GM18858 (cell line): Measurements from ENCODE around the gene THSD8.

Source experiments
- ATAC-seq: cut with Tn5 transposase; IDR thresholded peaks from one replicate; pipeline ENCODE4 v1.9.1; 2021; ENCODE audit not compliant: unreplicated experiment

THSD8 gene

DNA sequence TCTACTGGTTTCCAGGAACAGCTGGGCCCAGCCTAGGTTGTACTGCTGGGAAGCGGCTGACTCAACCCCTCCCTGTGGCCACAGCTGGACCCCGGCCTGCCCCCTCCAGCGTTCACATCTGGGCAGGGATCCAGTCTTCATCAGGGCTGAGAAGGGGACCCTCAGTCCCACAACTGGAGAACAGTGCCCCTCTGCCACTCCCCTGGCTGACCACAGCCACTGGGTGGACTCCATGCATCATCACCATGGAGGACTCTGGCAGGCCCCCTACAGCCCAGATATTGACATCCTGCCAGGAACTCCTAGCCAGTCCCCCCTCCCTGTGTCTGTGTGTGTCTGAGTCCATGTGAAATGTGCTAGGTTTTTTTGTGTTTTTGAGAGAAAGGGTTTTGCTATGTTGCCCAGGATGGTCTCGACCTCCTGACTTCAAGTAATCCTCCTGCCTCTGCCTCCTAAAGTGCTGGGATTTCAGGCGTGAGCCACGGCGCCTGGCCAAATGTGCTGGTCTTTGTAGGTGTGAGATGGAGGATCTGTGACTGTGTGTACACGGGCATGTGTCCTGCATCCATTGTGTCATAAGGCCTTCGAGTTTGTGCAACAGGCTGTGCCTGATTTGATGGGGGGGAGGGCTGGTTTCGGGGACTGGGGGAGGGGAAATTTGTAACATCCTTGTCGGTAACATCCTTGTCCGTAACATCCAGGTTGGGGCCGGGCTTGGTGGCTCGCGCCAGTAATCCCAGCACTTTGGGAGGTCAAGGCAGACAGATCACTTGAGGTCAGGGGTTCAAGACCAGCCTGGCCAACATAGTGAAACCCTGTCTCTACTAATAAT is 22.5 kb upstream of the THSD8 start:
- no peak for ATAC-seq

GRCh38 chr19:12782174-12782423 is 19.8 kb upstream of the THSD8 start:
- no peak for ATAC-seq

DNA sequence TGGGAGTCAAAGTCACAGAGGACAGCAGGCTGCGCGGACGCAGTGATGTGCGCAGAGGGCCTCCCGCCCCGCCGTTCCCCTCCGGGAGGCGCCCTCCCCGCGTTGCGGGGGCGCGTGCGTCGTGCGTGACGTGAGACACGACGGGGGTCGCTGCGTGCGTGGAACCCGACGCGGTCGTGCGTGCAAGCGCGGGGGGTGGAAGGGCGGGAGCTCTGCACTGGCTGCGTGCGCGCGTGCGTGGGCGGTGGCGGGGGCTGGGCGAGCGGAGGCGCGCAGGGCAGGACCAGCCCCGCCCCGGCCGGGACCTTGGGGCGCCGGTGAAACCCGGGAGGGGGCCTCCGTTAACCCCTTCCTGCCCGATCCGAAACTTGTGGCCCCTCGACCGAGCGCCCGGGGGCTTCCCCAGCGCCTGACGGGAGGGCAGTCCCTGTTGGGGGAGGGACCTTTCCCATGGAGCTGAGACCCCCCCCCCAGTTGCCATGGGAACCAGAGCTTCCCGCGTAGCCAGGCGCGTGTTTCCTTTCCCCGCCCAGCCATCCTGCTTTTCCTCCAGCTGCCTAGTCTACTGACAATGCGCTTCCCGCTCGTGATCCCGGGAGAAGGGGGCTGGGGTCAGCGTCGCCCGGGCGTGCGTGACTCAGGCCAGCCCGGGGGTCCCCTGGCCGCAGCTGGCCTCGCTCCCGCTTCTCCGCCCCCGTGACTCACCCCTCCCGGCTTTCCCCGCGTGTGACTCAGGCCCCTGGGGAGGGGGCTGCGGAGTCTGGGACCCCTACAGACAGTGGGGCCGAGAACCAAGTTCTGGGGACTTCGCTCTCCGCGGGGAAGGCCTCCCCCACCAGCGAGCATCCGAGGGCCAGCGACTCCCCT is 19.2 kb upstream of the THSD8 start:
- ATAC-seq, result no peak

- no peak for ATAC-seq
Measured at GRCh38 chr19:12783291-12783848, 18.5 kb upstream of the THSD8 start.

GRCh38 chr19:12783849-12784393 is 17.9 kb upstream of the THSD8 start:
- ATAC-seq, result no peak

GRCh38 chr19:12784394-12784870 is 17.4 kb upstream of the THSD8 start:
- no peak for ATAC-seq

- ATAC-seq, result no peak
Measured at GRCh38 chr19:12784871-12785430, 16.9 kb upstream of the THSD8 start.

GRCh38 chr19:12785431-12786031 is 16.3 kb upstream of the THSD8 start:
- ATAC-seq, result no peak

- no peak for ATAC-seq
Measured at GRCh38 chr19:12786141-12786870, 15.6 kb upstream of the THSD8 start.

DNA sequence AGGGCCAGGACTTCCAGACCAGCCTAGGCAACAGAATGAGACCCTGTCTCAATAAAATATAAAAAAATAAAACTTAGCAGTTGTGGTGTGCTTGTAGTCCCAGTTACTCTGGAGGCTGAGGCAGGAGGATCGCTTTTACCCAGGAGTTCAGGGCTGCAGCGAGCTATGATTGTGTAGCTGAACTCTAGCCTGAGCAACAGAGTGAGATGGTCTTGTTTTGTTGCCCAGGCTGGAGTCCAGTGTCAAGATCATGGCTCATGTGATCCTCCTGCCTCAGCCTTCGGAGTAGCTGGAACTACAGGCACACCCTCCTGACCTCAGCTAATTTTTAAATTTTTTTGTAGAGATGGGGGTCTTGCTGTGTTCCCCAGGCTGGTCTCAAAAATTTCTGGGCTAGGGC is 14.9 kb upstream of the THSD8 start:
- ATAC-seq, result no peak

GRCh38 chr19:12787458-12787857 is 14.4 kb upstream of the THSD8 start:
- ATAC-seq, result no peak

DNA sequence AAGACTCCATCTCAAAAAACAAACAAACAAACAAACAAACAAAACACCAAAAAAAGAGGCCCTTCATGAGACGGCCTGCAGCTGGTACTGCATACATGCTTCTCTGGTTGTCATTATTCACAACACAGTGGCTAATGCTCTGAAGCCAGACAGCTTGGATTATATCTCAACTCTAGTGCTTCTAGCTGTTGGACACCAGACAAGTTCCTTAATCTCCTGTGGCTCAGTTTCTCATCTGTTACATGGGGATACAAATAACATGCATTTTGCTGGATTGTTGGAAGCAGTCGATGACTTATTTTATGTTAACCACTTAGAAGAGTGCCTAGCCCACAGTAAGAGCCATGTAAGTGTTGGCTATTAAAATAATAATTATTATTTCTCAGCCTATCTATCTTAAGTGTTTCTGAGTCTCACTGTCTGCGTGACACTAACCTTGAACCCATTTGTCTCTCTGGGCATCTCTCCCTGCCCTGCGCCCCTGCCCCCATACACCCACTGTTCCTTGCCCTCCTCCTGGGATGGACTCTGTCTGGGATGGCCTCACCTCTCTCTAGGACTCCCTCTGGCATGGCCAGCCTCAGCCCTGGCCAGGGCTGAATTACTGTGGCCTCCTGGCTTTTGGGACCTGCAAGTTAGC is 13.7 kb upstream of the THSD8 start:
- no peak for ATAC-seq

GRCh38 chr19:12788682-12789097 is 13.2 kb upstream of the THSD8 start:
- ATAC-seq, result no peak

DNA sequence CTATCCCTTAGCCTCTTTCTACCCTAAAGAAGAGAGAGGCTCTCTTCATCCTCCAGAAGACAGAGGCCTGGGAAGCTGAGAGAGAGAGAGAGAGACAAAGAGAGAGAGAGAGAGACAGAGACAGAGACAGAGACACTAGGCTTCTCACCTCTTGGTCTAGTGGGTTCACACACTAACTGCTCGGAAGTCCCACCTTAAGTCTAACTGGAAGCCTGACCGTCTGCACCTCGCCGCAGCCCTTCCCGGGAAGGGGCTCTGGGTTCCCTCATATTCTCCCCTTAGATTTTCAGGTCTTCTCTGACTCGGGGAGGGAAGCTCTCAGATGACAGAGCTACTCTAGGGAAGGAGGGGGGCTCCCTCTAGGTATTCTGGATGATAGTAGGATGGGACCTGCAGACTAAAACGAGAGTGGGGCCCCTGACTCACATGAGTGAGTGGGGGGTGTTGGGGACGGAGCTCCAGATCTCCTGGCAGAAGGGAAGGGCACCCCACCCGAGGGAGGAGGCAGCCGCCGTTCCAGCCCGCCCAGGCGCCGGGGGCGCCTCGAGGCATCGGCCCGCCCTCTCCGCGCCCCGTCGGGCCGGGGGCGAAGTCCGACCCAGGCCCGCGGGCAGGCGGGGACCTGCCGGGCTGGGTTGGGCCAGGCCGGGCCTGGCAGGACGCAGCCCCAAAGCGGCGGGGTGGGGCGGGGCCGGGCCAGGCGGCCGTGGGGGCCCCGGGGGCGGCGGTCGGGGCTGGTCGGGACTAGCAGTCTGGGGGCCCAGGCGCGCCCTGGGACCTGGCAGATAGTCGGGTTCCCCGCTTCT is 12.6 kb upstream of the THSD8 start:
- peak; percentile 0 for ATAC-seq

DNA sequence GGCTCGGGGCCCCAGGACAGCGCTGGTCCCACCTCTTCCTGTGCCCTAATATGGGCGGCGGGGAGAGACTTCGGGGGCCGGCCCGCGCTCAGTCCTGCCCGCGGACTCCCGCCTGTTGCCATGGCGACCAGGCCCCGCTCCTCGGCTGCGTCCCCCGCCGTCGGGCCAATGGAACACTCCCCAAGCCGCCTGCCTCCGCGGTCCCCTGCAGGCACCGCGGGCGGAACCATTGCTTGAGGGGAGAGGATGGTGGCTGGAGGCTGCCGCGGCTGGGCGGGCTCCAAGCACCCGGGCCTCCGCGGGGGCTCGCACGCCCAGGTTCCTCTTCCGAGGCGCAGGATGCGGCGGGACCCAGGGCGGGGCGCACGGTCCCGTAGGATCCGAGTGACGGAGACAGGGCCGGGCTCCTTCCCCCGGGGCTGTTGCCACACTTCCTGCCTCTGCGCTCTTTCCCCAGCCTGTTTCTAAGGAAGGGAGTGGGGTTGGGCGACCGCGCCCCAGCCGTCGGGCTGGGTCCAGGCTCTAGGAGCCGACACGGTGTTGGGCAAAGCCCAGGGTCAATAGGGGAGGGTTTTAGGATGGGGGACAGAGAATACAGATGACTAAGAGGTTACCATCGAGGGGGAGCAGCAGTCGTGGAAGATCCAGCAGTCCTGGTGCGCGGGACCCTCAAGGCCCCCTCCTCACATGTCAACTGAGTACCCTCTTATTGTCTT is 11.8 kb upstream of the THSD8 start:
- peak; percentile 31 for ATAC-seq

- ATAC-seq, result no peak
Measured at GRCh38 chr19:12790628-12791344, 11.1 kb upstream of the THSD8 start.

- ATAC-seq, result peak; percentile 19
Measured at GRCh38 chr19:12791345-12792050, 10.4 kb upstream of the THSD8 start, which contains the start of gene JUNB. Gene JUNB, plus strand, starts transcription at chr19:12791486. Its CDS starts 286 bp downstream, at chr19:12791772.
